Stomach smooth muscle (tissue), 2 donors: ENCODE results near the gene BICDL1.
"Not testable (repeated sequence)": the region's sequence is repeated elsewhere in the genome, so short reads cannot be mapped to it uniquely, and the experiment has no call there.

Experiments
- H3K27ac ChIP-seq: one replicate; pipeline ENCODE4 v1.7.0; 2013; ENCODE audit warnings: mild to moderate bottlenecking, low read length, inconsistent platforms
- H3K27me3 ChIP-seq, 2 donors: one replicate each; pipeline ENCODE4 v1.7.0; 2013; ENCODE audit warnings: low read length in 2 of 2; ENCODE audit not compliant: insufficient read depth in 2 of 2, control insufficient read depth in 1 of 2
- H3K36me3 ChIP-seq, 2 donors: one replicate each; pipeline ENCODE4 v1.7.0; 2013; ENCODE audit warnings: low read length in 2 of 2; ENCODE audit not compliant: control insufficient read depth in 2 of 2, insufficient read depth in 2 of 2
- H3K4me1 ChIP-seq: one replicate; pipeline ENCODE4 v1.7.0; 2013; ENCODE audit warnings: low read length; ENCODE audit not compliant: control insufficient read depth, insufficient read depth
- H3K4me3 ChIP-seq, 2 donors: one replicate each; pipeline ENCODE4 v1.7.0; 2013; ENCODE audit warnings: low read length in 2 of 2
- H3K9ac ChIP-seq, 2 donors: one replicate each; pipeline ENCODE4 v1.7.0; 2013; ENCODE audit warnings: low read length in 2 of 2, mild to moderate bottlenecking in 1 of 2
- H3K9me3 ChIP-seq, 2 donors: one replicate each; pipeline ENCODE4 v1.7.0; 2013; ENCODE audit warnings: low read length in 2 of 2; ENCODE audit not compliant: control insufficient read depth in 2 of 2
- donor health status: healthy.
- donor health status: Pancreatic carcinoma.

BICDL1 gene

DNA sequence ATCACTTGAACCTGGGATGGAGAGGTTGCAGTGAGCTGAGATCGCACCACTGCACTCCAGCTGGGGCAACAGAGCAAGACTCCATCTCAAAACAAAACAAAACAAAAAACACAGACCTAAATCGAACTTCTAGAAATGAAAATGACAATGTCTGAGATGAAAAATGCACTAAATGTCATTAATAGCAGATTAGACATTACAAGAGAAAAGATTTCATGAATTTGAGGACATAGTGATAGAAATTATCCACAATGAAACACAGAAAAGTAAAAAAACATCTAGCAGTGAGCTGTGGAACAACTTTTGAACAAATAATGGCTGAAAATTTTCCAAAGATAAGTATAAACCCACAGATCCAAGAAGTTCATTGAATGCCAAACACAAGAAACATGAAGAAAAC is 35.2 kb downstream of the BICDL1 start:
- Histone ChIP-seq H3K9ac (no peak overlapping the region), H3K27me3 (no peaks in the 10 kb centered on the region), H3K4me3 (no peak overlapping the region), H3K36me3 (no peaks in the 10 kb centered on the region), H3K4me1 (no peaks in the 10 kb centered on the region), H3K9me3 (no peaks in the 10 kb centered on the region), H3K27ac (no peak overlapping the region)

DNA sequence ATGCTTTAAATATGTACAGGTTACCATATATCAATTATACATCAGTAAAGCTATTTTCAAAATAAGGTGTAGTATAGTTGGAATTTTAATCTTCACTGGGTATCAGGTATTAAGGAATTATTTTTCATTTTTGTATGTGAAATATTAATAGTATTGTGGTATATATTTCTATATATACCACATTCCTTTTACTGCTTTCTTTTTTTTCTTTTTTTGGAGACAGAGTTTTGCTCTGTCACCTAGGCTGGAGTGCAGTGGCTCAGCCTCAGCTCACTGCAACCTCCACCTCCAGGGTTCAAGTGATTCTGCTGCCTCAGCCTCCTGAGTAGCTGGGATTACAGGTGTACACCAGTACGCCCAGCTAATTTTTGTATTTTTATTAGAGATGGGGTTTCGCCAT is 36.6 kb downstream of the BICDL1 start:
- H3K9ac ChIP-seq: no peak overlapping the region
- H3K4me1 ChIP-seq: no peaks in the 10 kb centered on the region
- H3K4me3 ChIP-seq: no peak overlapping the region
- no peak overlapping the region for H3K27ac ChIP-seq
- H3K27me3 ChIP-seq: no peaks in the 10 kb centered on the region
- H3K36me3 ChIP-seq: no peaks in the 10 kb centered on the region
- no peaks in the 10 kb centered on the region for H3K9me3 ChIP-seq

DNA sequence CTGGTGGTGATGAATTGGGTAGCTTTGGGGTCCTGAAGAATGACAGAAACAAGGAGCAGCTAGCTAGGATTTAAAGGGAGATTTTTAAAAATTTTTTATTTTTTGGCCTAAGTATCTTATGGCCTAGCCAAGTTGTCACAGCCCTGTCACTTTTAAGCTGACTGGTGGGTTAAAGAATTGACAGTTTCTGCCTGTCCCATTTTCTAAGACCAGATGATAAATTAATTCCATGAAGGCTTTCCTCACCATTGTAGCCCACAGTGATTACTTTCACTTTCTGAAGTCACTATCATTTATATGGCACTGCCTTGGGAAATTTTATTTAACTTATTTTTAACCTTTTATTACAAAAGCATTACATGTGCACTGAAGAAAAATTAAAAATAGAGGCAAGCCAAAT is 43.2 kb downstream of the BICDL1 start:
- Histone ChIP-seq H3K4me3 (no peak overlapping the region), H3K27ac (no peak overlapping the region), H3K36me3 (no peaks in the 10 kb centered on the region), H3K27me3 (peaks cover 0 to 3% of the 10 kb centered on the region in 2 donors), H3K4me1 (no peaks in the 10 kb centered on the region), H3K9ac (no peak overlapping the region), H3K9me3 (no peaks in the 10 kb centered on the region)

DNA sequence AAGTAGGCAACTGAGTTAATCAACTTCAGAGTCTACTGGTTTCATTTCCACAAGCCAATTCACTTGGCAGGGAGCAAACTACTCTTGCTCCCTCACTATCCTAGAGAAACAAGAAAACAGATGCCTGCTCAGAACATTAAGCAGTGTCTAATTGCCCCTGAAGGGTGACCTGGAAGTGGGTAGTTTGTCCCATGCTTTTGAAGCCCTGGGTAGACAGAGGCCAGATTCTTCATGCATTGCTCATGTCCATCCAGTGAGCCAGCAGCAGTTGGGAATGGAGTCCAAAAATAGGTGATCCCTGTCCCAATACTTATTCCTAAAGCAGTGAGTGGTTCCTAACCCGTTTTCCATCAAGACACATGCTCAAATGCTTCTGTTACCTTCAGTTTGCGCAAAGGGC is 48.8 kb downstream of the BICDL1 start:
- Histone ChIP-seq H3K4me1 (no peaks in the 10 kb centered on the region), H3K9me3 (no peaks in the 10 kb centered on the region), H3K27ac (no peak overlapping the region), H3K36me3 (no peaks in the 10 kb centered on the region), H3K9ac (no peak overlapping the region), H3K4me3 (no peak overlapping the region), H3K27me3 (peaks cover 0 to 7% of the 10 kb centered on the region in 2 donors)

DNA sequence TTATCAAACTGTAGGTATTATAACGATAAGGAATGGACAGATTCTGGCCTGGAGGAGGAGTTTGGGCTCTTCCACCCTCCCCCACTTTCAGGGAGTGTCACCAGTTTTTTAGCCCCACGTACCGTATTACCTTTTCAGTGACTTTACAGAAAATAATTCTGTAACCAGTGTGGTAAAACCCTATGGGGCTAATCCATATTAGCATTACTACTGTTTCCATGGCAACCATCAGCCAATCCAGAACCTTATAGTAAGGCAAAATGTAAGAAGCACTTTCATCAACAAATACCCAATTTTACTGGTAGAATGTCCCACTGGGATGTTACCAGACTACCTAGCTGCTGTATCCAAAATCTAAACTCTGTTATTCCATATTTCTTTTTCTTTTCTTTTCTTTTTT is 50.7 kb downstream of the BICDL1 start:
- Histone ChIP-seq H3K27me3 (peaks cover 0 to 7% of the 10 kb centered on the region in 2 donors), H3K4me3 (no peak overlapping the region), H3K4me1 (no peaks in the 10 kb centered on the region), H3K9me3 (no peaks in the 10 kb centered on the region), H3K27ac (no peak overlapping the region), H3K36me3 (no peaks in the 10 kb centered on the region), H3K9ac (no peak overlapping the region)

DNA sequence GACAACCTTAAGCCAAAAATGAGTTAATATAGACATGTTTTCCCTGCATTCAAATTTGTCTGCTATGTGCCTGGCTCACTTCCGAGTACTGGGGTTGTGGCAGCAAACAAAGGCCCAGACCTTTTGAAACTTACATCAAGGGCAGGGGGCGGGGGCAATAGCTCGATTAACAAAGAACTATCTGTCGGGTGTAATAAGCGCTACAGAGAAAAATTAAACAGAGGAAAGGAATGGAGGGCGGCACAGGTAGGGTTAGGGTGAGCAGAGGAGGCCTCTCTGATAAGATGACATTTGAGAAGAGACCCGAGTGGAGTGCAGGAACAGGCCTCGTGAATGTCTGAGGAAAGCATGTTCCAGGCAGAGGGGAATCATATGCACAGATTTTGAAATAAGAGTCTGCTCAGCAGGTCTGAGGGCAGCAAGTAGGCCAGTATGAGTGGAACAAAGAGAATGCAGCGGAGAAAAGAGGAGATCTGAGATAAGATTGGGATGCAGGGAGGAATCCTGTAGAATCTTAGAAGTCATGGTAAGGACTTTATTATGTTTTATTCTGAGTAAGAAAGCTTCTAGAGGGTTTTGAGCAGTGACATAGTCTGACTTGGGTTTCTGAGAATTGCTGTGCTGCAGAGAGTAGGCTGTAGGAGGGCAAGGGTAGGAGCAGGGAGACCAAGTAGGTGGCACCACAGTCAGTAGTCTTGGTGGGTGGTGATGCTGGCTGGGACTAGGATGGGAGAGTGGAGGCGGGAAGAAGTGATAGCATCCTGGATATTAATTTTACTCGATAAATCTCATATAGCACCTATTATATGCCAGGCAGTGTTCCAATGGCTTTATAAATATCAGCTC is 52.6 kb downstream of the BICDL1 start:
- no peaks in the 10 kb centered on the region for H3K36me3 ChIP-seq
- H3K9ac ChIP-seq: no peak overlapping the region
- H3K27ac ChIP-seq: no peak overlapping the region
- no peak overlapping the region for H3K4me3 ChIP-seq
- H3K9me3 ChIP-seq: no peaks in the 10 kb centered on the region
- peaks cover 0 to 7% of the 10 kb centered on the region in 2 donors for H3K27me3 ChIP-seq
- no peaks in the 10 kb centered on the region for H3K4me1 ChIP-seq

DNA sequence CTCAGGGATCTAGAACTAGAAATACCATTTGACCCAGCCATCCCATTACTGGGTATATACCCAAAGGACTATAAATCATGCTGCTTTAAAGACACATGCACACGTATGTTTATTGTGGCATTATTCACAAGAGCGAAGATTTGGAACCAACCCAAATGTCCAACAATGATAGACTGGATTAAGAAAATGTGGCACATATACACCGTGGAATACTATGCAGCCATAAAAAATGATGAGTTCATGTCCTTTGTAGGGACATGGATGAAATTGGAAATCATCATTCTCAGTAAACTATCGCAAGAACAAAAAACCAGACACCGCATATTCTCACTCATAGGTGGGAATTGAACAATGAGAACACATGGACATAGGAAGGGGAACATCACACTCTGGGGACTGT is 56.3 kb downstream of the BICDL1 start:
- H3K4me3 ChIP-seq, H3K36me3 ChIP-seq, H3K27ac ChIP-seq, H3K9me3 ChIP-seq, H3K4me1 ChIP-seq, H3K27me3 ChIP-seq, H3K9ac ChIP-seq: not testable (repeated sequence)

DNA sequence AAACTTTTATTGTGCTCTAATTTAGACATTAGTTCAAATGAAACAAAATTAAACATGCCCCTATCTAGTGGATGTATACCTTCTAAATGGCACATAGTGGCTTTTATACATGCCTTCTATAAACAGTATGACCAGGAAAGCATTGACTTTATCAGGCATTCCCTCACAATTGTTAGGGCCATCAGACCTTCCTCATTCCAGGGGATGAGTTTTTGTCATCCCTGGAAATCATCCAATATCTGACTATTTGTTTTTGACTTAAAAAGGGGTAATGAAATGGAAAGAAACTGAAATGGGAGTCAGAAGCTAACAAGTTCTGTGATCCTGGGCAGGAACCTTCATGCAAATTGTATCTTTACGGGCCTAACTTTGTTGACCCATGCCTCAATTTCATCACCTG is 58.0 kb downstream of the BICDL1 start:
- H3K4me3 ChIP-seq: no peak overlapping the region
- no peaks in the 10 kb centered on the region for H3K4me1 ChIP-seq
- no peak overlapping the region for H3K9ac ChIP-seq
- peaks cover 0 to 2% of the 10 kb centered on the region in 2 donors for H3K27me3 ChIP-seq
- no peaks in the 10 kb centered on the region for H3K36me3 ChIP-seq
- H3K9me3 ChIP-seq: no peaks in the 10 kb centered on the region
- H3K27ac ChIP-seq: no peak overlapping the region

DNA sequence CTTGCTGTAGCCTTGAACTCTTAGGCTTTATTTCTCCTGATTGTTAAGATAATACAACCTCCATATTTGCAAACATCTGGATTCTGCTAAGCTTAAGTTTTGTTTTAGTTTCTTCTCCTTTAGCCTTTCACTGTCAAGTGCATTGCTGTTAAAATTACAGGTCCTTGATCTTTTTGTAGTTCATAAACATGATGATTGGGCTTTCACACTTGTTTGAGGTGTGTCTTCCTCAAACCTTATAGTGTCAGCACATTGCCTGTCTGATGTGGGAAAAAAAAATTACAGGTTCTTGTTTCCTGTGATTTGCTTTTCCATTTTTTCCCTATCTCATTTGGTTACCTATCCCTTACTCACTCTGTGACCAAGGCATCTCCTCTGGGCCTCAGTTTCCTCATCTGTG is 59.2 kb downstream of the BICDL1 start:
- Histone ChIP-seq H3K27ac (no peak overlapping the region), H3K27me3 (peaks cover 0 to 2% of the 10 kb centered on the region in 2 donors), H3K9me3 (no peaks in the 10 kb centered on the region), H3K4me1 (no peaks in the 10 kb centered on the region), H3K36me3 (no peaks in the 10 kb centered on the region), H3K9ac (no peak overlapping the region), H3K4me3 (no peak overlapping the region)

DNA sequence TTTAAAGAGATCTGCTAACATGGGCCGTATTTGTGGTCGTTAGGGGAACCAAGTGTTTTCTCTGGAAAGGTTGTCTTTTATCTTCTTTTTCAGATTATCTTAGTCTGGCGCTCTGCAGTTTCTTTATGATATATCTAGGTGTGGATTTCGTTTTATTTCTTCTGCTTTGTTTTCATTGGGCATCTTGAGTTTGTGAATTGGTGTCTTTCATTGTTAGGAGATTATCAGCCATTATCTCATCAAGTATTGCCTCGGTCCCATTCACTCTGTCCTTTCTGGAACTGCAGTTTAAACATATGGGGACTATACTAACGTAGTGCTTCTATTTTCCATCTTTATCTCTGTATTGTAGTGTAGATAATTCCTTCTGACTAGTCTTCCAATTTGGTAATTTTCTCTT is 60.4 kb downstream of the BICDL1 start:
- Histone ChIP-seq H3K9ac (no peak overlapping the region), H3K36me3 (no peaks in the 10 kb centered on the region), H3K9me3 (no peaks in the 10 kb centered on the region), H3K4me3 (no peak overlapping the region), H3K27ac (no peak overlapping the region), H3K27me3 (no peaks in the 10 kb centered on the region), H3K4me1 (no peaks in the 10 kb centered on the region)

DNA sequence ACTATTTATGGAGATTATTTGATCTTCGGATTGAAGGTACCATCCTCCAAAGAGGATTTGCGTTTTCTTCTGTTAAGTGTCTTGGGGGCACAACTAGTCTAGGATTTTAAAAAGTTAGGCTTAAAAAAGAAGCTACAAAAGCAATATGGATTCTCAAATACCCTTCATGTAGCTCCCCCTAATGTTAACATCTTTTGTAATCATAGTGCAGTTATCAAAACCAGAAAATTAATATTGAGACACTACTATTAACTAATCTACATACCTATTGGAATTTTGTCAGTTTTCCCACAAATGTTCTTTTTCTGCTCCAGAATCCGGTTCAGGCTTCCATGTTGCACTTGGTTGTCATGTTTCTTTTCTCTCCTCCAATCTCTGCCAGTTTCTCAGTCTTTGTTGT is 62.5 kb downstream of the BICDL1 start:
- H3K27me3 ChIP-seq: no peaks in the 10 kb centered on the region
- no peaks in the 10 kb centered on the region for H3K36me3 ChIP-seq
- no peaks in the 10 kb centered on the region for H3K4me1 ChIP-seq
- H3K4me3 ChIP-seq: no peak overlapping the region
- no peak overlapping the region for H3K9ac ChIP-seq
- H3K27ac ChIP-seq: no peak overlapping the region
- no peaks in the 10 kb centered on the region for H3K9me3 ChIP-seq
